ENCODE measurements around the gene PCDH9. TPM values are rescaled to one million over a fixed set of nuclear protein-coding genes. Genes with fewer than 3 reads are reported as not detected.

PCDH9 gene
- total and polyA plus RNA-seq, 3 donors from 2014 or later = 2.3 to 4.6 (median 3.5) TPM

DNA sequence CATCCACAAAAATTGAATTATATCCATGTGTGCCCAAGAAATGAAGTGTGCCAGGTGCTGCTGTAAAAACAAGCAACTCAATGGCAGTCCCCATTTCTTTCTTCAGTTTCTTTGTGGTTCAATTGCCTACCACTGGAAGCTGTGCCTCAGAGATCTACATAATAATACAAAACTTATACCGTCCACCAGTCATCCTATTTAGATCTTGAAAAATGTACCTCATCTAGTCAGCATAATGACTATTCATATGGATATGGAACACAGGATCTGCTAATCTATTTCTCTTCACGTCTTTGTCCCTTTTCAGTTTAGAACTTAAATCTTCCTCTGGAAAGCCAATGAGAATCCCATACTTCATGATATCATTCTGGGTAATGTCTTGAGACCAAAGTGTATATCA is 648.5 kb downstream of the PCDH9 start:
- Histone ChIP-seq H3K27me3 (no peaks in the 10 kb centered on the region), H3K4me1 (no peaks in the 10 kb centered on the region), H3K9me3 (no peaks in the 10 kb centered on the region), H3K4me3 (no peak overlapping the region), H3K27ac (no peak overlapping the region), H3K36me3 (ENCODE audit: low read depth, missing control alignments) (no peaks in the 10 kb centered on the region)
- intact Hi-C loops (cut with DNase I; ENCODE audit: low total_unique reads) = no loop called here
- no peak for DNase-seq
- TF ChIP-seq, protein P1, sequence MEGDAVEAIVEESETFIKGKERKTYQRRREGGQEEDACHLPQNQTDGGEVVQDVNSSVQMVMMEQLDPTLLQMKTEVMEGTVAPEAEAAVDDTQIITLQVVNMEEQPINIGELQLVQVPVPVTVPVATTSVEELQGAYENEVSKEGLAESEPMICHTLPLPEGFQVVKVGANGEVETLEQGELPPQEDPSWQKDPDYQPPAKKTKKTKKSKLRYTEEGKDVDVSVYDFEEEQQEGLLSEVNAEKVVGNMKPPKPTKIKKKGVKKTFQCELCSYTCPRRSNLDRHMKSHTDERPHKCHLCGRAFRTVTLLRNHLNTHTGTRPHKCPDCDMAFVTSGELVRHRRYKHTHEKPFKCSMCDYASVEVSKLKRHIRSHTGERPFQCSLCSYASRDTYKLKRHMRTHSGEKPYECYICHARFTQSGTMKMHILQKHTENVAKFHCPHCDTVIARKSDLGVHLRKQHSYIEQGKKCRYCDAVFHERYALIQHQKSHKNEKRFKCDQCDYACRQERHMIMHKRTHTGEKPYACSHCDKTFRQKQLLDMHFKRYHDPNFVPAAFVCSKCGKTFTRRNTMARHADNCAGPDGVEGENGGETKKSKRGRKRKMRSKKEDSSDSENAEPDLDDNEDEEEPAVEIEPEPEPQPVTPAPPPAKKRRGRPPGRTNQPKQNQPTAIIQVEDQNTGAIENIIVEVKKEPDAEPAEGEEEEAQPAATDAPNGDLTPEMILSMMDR (IDR thresholded peaks at IDR 0.05) = no peak
- TF ChIP-seq POLR2A (IDR thresholded peaks at IDR 0.05) = no peak
- 95% methylated on average over 2 of the region's 2 CpGs for WGBS, 2 donors

DNA sequence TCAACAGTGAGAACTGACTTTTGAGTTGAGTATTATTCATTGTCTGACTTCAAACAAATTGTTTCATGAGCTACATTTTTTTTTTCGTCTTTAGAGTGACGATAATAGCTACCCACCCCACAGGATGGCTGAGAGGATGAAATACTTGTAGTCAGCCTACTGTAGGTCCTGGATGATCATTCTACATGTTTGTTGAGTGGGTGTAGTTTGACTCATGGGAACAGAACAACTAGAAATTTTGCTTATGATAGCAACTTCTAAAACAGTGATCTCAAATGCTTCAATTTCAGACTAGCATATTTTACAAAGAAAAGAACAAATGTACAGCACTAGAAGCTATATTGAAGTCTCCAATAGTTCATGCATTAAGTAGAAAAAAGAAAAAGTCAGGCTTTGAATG is 651.8 kb downstream of the PCDH9 start:
- Histone ChIP-seq H3K27me3 (no peaks in the 10 kb centered on the region), H3K4me1 (no peaks in the 10 kb centered on the region), H3K36me3 (ENCODE audit: low read depth, missing control alignments) (no peaks in the 10 kb centered on the region), H3K4me3 (no peak overlapping the region), H3K9me3 (no peaks in the 10 kb centered on the region), H3K27ac (no peak overlapping the region)
- intact Hi-C loops (cut with DNase I; ENCODE audit: low total_unique reads) = no loop called here
- no peak for TF ChIP-seq POLR2A (IDR thresholded peaks at IDR 0.05)
- TF ChIP-seq, protein P1 (IDR thresholded peaks at IDR 0.05) = no peak
- no peak for DNase-seq
- 54 to 58% methylated on average over 2 of the region's 2 CpGs for WGBS, 2 donors

DNA sequence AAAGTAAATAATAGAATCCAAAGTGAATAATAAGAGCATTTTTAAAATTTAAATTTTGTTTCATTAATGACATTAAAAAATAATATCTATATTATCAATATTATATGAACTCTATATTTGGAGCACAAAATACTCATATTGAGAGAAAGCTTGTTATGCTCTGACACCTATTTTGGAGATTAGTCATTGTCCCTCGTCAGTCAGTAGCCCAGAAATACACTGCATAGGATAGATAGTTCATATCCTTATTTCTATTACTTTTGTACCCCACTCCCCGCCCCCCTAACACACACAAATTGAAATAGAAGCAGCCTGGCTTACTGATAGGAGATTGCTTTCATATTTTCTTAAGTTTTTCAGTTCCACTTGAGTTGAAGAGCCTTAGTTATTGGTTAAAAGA is 652.8 kb downstream of the PCDH9 start:
- no peak overlapping the region for H3K27ac ChIP-seq

DNA sequence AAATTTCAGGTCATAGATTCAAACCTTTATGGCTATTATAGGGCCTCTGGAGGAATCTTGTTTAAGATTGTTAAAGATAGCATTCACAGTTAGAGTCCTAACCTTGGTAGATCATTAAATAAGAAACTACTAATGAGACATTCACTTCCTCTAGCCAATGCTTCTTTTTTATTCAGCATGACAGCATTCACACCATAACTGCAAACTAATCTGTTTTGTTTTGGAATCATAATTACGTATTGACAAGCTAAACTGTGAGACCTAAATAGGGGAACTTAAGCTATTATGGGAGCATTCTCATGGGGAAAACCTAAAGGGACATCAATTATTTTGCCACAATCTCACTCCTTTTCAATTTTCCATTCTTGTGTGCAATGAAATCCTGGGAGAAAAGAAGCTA is 653.8 kb downstream of the PCDH9 start:
- WGBS, 2 donors = 83 to 95% methylated on average over 1 of the region's 1 CpG
- H3K9me3 ChIP-seq = no peaks in the 10 kb centered on the region
- no peaks in the 10 kb centered on the region for H3K27me3 ChIP-seq
- H3K4me3 ChIP-seq = no peak overlapping the region
- no peaks in the 10 kb centered on the region for H3K4me1 ChIP-seq
- DNase-seq = no peak
- intact Hi-C loops (cut with DNase I; ENCODE audit: low total_unique reads) = no loop called here
- H3K36me3 ChIP-seq (ENCODE audit: low read depth, missing control alignments) = no peaks in the 10 kb centered on the region
- no peak overlapping the region for H3K27ac ChIP-seq
- TF ChIP-seq, protein P1 (IDR thresholded peaks at IDR 0.05) = no peak
- TF ChIP-seq POLR2A (IDR thresholded peaks at IDR 0.05) = no peak

More for the DNA sequence above, 652.8 kb downstream of the PCDH9 start:
- WGBS, 2 donors = 94 to 98% methylated on average over 2 of the region's 2 CpGs
- intact Hi-C loops (cut with DNase I; ENCODE audit: low total_unique reads) = no loop called here
- TF ChIP-seq POLR2A (IDR thresholded peaks at IDR 0.05) = no peak
- TF ChIP-seq, protein P1 (IDR thresholded peaks at IDR 0.05) = no peak
- H3K4me1 ChIP-seq = no peaks in the 10 kb centered on the region
- H3K36me3 ChIP-seq (ENCODE audit: low read depth, missing control alignments) = no peaks in the 10 kb centered on the region
- no peak for DNase-seq
- no peaks in the 10 kb centered on the region for H3K27me3 ChIP-seq
- no peak overlapping the region for H3K4me3 ChIP-seq
- H3K9me3 ChIP-seq = no peaks in the 10 kb centered on the region

DNA sequence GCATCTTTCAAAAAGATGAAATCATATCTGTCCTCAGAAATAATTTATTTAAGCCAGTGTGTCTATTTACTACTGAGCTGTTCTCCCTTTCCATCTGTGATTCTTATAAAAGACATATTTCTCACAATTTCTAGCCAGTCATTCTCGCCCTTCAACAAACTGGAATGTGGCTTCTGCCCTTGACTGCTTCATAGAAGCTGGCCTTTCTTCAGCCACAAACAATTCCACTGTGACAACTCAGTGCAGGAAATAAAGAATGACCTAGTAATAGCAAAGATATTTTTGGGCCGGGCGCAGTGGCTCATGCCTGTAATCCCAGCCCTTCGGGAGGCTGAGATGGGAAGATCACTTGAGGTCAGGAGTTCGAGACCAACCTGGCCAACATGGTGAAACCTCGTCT is 655.5 kb downstream of the PCDH9 start:
- TF ChIP-seq, protein P1 (IDR thresholded peaks at IDR 0.05) = no peak
- TF ChIP-seq POLR2A (IDR thresholded peaks at IDR 0.05) = no peak
- WGBS, 2 donors = 93 to 94% methylated on average over 6 of the region's 6 CpGs
- no peak for DNase-seq

More for the DNA sequence above, 655.5 kb downstream of the PCDH9 start:
- H3K27ac ChIP-seq = no peak overlapping the region
- H3K36me3 ChIP-seq (ENCODE audit: low read depth, missing control alignments) = no peaks in the 10 kb centered on the region
- no peaks in the 10 kb centered on the region for H3K27me3 ChIP-seq
- no peaks in the 10 kb centered on the region for H3K4me1 ChIP-seq
- intact Hi-C loops (cut with DNase I; ENCODE audit: low total_unique reads) = no loop called here
- H3K4me3 ChIP-seq = no peak overlapping the region
- no peaks in the 10 kb centered on the region for H3K9me3 ChIP-seq
